ENCODE measurements around the gene PRKN. TPM values are rescaled to one million over a fixed set of nuclear protein-coding genes. Genes with fewer than 3 reads are reported as not detected.

PRKN gene
- total RNA-seq, 4 donors from 2014 or later, result 5.5 to 17.9 (median 6.8) TPM

GRCh38 chr6:161540532-161540931, 1187.0 kb downstream of the PRKN start:
- H3K27me3 ChIP-seq, result no peaks in the 10 kb centered on the region
- no peaks in the 10 kb centered on the region for H3K9me3 ChIP-seq
- H3K36me3 ChIP-seq, result no peaks in the 10 kb centered on the region
- H3K27ac ChIP-seq, result no peak overlapping the region
- no peak overlapping the region for H3K4me3 ChIP-seq
- H3K4me1 ChIP-seq, result peaks cover 0 to 5% (median 2%) of the 10 kb centered on the region in 4 donors
- WGBS, 2 donors, result 84 to 94% methylated on average over 1 of the region's 1 CpG
- TF ChIP-seq EP300 (IDR thresholded peaks at IDR 0.05) (no peak), POLR2A (IDR thresholded peaks at IDR 0.05) (no peak), CTCF (IDR thresholded peaks at IDR 0.05) (no peak)
- no peak for DNase-seq (ENCODE audit: low spot score in 2 of 2)

DNA sequence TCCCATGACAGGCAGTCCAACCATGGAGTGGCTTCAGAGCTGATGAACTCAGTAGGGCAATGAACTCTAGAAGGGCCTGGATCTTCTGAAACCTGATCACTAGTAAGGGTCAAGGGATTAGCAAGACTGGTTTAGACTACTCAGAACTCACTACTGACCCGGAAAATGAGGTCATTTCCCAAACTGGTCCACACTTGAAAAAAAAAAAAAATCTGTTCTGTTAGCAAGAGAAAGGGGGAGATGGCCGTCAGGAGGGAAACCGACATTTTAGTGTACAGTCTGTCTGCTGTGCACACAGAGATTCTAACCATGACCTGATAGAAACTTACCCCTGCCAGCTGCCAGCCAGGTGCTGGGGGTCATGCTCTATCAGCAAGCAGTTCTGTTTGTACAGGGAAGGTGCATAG, 1191.3 kb downstream of the PRKN start:
- Histone ChIP-seq H3K27me3 (no peaks in the 10 kb centered on the region), H3K9me3 (no peaks in the 10 kb centered on the region), H3K27ac (no peak overlapping the region), H3K4me3 (no peak overlapping the region), H3K36me3 (no peaks in the 10 kb centered on the region), H3K4me1 (peaks cover 0 to 5% (median 0%) of the 10 kb centered on the region in 4 donors)
- 71 to 74% methylated on average over 3 of the region's 3 CpGs for WGBS, 2 donors
- TF ChIP-seq EP300 (IDR thresholded peaks at IDR 0.05) (no peak), CTCF (IDR thresholded peaks at IDR 0.05) (no peak), POLR2A (IDR thresholded peaks at IDR 0.05) (no peak)
- DNase-seq (ENCODE audit: low spot score in 2 of 2), result no peak

- H3K4me3 ChIP-seq, result no peak overlapping the region
- H3K36me3 ChIP-seq, result no peaks in the 10 kb centered on the region
- no peaks in the 10 kb centered on the region for H3K9me3 ChIP-seq
- WGBS, 2 donors, result 91 to 93% methylated on average over 13 of the region's 13 CpGs
- no peak overlapping the region for H3K27ac ChIP-seq
- no peak for DNase-seq (ENCODE audit: low spot score in 2 of 2)
- H3K4me1 ChIP-seq, result peaks cover 0 to 5% (median 0%) of the 10 kb centered on the region in 4 donors
- H3K27me3 ChIP-seq, result no peaks in the 10 kb centered on the region
- TF ChIP-seq EP300 (IDR thresholded peaks at IDR 0.05), result no peak
- no peak for TF ChIP-seq POLR2A (IDR thresholded peaks at IDR 0.05)
- TF ChIP-seq CTCF (IDR thresholded peaks at IDR 0.05), result no peak
These were observed 1193.2 kb downstream of the PRKN start for GRCh38 chr6:161534264-161534873.

DNA sequence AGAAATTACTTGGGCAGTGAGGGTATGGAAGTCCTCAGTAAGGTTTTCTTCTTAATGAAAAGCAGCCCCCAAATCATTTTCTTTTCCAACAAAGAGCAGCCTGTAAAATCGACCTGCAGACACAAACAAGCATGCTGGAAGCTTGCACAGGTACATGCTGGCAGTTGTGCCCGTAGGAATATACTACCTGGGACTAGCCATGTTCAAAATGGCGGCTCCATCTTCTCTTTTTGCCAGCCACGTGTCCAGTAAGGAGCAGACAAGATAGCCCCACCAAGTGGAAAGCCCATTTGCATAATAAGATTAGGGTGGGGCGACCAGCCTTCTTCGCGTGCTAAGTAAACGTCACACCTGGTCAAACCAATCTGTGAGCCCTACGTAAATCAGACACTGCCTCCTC, 1194.3 kb downstream of the PRKN start:
- H3K9me3 ChIP-seq, result no peaks in the 10 kb centered on the region

More for the DNA sequence above, 1194.3 kb downstream of the PRKN start:
- WGBS, 2 donors, result 87 to 88% methylated on average over 9 of the region's 9 CpGs
- Histone ChIP-seq H3K27me3 (no peaks in the 10 kb centered on the region), H3K4me3 (no peak overlapping the region), H3K4me1 (peaks cover 0 to 5% (median 0%) of the 10 kb centered on the region in 4 donors), H3K36me3 (no peaks in the 10 kb centered on the region), H3K27ac (no peak overlapping the region)
- no peak for TF ChIP-seq CTCF (IDR thresholded peaks at IDR 0.05)
- TF ChIP-seq POLR2A (IDR thresholded peaks at IDR 0.05), result no peak
- TF ChIP-seq EP300 (IDR thresholded peaks at IDR 0.05), result no peak
- no peak for DNase-seq (ENCODE audit: low spot score in 2 of 2)

Data from tibial nerve (tissue), 4 donors.